ENCODE data around the gene ABTB1.
"Not testable (repeated sequence)": the region's sequence is repeated elsewhere in the genome, so short reads cannot be mapped to it uniquely, and the experiment has no call there.

ABTB1 gene

GRCh38 chr3:127688416-127689265 lies 15.9 kb downstream of the ABTB1 start:
- no peak for DNase-seq

DNA sequence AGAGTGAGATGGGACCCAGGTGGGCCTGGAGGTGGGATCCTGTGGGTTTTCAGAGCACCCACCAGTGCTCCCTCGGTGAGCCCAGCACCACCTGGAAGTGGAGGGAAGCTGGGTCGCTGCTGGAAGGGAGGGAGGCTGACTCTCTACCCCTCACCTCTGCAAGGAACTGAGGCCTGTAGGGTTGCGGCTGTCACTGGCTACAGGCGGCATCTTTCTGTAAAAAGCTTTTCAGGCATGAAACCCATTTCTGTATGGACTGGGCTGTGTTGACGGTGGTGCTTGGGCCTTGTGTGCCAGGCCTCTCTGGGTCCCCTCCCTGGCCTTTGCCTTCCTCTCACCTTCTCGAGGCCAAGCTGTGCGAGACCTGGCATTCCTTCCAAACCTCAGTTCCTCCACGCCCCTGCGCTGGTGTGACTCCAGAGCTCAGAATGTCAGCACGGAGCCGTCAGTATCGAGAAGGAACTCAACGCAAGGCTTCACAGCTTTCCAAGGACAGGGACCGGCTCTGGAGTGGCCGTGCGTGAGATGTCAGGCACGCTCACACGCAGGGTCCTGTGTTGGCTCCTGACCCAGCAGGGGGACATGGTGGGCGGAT lies 16.6 kb downstream of the ABTB1 start:
- DNase-seq = no peak

GRCh38 chr3:127690106-127690505 lies 17.4 kb downstream of the ABTB1 start:
- no peak for DNase-seq

DNA sequence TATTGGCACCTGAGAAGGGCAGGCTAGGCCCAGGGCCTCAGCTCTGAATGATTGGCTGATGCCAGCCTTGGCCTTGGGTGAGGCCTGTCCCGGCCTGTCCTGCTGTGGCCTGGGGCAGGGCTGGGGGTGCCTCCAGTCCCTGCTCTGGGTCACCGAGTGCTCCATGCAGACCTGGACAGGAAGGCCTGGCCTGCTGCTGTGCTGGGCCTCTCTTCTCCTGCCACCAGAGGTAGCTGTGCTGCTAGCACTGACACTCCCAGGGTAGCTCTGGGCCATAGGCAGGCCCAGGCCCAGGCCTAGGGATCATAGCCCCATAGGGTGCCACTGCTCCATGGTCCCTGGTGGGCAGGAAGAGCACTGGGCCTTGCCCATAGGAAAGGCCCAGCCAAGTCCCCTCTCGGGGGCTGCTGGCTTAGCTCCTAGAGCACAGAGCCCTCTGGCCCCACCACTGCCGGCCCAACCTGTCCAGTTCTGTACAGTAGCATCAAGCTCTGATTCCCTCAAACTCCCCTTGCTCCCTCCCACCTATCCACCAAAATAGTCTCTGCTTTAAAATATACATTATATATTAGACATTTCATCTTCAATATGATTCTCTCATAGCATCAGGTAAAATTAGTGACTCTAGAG lies 18.2 kb downstream of the ABTB1 start:
- no peak for DNase-seq

DNA sequence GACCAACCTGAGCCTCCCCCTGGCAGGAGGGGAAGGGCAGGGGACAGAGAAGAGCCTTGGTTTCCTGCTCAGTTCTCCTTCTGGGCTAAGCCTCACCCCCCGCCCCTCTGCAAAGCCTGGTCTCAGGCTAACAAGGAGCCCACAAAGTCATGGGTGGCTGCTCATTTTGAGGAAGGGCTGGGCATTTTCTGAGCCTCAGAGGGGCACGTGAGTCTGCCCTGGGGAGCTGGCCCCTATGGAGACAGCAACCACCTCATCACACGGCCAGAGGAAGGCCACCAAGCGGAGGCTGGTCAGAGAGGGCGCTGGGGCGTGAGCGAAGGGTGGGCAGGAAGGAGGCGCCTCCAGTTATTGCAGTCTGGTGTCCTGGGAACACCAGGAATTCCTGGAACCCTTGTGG lies 18.7 kb downstream of the ABTB1 start:
- DNase-seq = no peak

DNA sequence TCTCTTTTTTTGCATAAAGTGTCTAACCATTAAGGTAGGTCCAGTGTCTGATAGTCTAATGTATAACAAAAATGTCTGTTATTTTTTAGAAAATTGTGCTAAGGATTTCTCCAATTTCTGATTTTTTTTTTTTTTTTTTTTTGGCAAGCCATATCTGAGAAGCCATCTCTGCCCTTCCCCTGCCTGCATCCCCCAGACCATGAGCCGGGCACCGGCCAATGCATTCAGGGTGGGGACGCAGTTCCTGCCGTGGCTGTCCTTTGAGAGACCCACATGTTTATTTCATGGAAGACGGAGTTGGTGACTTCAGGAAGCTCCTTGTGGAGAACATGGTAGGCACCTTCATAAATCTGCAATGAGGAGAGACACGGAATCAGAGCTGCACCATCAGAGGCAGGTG lies 19.2 kb downstream of the ABTB1 start:
- DNase-seq = no peak

- no peak for DNase-seq
These were observed 20.0 kb downstream of the ABTB1 start for GRCh38 chr3:127692501-127693335.

DNA sequence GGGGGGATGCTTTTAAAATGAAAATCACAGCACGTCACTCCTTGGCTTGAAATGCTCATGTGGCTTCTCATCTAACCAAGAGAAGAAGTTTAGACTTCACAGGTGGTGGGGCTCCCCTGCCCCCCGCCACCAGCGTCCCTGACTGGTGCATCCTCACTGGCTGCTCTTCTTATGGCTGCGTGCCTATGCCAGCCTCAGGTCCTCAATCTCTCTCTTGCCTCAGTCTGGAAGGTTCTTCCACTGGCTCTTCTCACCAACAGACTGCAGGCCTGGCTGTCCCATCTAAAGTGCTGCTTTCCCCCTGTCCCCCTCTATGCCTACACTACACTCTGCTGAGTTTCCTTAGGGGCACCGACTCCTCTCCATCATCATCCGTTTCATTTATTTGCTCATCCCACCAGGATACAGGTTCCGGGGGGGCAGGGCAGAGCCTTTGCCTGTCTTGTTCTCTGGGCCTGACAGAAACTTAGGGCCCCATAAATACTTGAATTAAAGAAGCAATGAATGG lies 20.6 kb downstream of the ABTB1 start:
- no peak for DNase-seq

DNA sequence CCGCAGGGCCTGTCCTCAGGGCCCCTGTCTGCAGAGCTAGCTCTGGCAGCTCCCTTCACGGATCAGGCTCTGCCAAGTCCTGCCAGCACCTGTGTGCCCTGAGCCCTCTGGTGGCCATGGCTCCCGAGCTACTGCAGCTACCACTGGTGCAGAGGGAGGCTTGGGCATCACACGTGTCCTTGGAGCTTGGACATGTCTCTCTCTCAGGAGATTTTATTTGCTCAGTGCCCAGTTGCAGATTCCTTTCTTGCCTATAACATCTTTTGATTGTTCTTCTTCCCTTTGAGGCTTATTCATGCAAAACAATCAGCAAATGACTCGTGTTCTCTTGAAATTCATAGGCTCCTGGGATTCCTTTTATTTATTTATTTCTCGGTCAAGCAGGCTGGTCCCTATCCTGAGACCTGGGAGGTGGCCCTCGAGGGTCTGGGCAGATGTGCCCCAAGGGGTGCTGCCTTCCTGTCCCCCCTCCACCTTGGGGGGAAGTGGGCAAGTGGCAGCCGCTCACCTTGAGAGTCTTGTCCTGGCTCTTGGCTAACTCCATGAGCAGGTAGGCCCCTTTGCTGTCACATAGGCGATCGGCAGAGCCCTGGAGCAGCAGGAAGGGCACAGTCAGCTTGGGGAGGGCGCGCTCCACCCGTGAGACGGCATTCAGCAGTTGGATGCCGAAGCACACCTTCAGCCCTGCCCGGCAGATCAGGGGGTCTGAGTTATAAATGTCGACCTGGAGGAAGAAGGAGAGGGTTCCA lies 21.9 kb downstream of the ABTB1 start:
- peak; percentile 15 for DNase-seq

DNA sequence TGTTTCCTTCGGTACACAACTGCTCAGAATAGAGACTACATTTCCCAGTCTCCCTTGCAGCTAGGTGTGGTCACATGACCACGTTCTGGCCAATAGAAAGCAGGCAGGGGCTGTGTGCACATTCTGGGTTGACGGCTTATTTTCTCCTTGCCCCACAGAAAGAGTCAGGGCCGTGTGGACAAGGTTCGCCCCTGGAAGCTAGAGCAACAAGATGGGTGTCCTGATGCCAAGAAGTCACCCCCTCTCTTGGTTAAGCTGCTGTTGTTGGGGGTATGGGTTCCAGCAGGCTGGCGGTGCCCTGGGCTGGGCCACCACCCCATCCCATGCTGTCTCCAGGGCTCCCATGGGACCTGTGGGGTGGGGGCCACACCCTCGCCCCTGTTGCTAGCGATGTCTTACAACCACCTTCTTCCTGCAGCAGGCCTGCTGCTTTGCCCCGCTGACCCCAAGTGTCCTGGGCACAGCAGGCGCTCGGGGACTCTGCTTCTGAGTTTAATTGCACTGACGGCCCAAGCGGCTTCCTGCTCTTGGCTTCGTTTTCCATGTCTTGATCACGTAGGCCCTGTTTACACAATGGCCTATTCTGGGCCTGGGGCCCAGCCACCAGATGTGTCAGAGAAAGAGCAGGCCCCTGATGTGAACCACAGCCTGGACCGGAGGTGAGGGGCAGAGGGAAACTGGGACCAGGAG lies 24.9 kb downstream of the ABTB1 start:
- peak; percentile 81 for DNase-seq

- no peak for DNase-seq
These were observed 25.5 kb downstream of the ABTB1 start for GRCh38 chr3:127698286-127698685.

DNA sequence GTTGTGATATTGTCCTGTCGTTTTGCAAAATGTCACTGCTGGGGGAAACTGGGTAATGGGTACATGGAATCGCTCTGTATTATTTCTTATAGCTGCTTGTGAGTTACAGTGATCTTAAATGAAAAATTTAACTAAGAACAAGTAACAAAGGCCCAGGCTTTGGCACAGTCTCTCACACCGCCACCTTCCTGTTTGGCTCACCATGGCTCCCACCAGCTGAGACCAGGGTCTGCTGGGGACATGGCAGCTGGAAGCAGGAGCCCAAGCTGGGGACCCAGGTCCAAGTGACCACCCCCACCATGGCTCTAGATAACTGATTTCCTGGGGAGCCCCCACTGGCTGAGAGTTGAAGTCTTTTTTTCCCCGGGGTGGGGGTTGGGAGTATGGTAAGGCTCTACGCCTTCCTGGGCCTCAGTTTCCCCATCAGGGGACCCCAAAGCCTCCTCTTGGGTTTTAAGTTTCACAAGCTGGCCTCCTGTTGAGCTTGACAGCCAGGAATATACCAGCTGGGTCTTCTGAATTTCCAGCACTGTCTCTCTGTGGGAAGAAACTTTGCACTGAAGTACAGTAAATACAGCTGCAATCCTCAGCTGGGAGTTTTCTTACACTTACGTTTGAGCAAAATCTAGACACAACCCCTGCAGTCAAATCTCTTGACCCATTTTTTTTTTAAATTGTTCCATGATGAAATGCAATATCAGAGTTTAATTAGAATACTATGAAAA lies 26.1 kb downstream of the ABTB1 start:
- no peak for DNase-seq

GRCh38 chr3:127699416-127700300 lies 26.9 kb downstream of the ABTB1 start:
- DNase-seq = no peak

- no peak for DNase-seq
These were observed 27.7 kb downstream of the ABTB1 start for GRCh38 chr3:127700406-127700805.

- DNase-seq = no peak
These were observed 28.6 kb downstream of the ABTB1 start for GRCh38 chr3:127701280-127701911.

DNA sequence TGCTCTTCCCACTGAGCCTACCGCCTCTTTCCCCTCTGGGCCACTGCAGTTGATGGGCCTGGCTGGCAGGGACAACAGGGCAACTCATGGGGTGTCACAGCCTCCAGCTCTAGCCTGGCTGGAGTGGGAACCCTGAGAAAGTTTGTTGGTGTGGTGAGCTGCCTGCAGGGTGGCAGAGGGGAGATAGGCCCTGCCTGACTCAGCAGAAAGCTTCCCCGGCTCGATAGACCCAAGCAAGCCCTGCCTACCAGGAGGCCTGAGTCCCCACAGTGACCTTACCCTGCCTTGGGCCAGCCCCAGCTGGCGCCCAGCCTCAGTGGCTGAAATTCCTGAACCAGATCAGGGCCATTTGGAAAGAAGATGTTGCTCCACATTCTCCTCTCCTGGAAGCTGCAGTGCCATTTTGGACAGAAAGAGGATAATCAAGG lies 29.4 kb downstream of the ABTB1 start:
- DNase-seq = no peak

GRCh38 chr3:127704840-127705239 lies 32.1 kb downstream of the ABTB1 start:
- not testable (repeated sequence) for DNase-seq

GRCh38 chr3:127706312-127706711 lies 33.6 kb downstream of the ABTB1 start:
- no peak for DNase-seq

- DNase-seq = no peak
These were observed 34.1 kb downstream of the ABTB1 start for GRCh38 chr3:127706785-127707351.

Data from midbrain (tissue), 1 donor.